Coronary artery (tissue), 2 donors: ENCODE measurements around the gene JAK3.
"Not testable (repeated sequence)": the region's sequence is repeated elsewhere in the genome, so short reads cannot be mapped to it uniquely, and the experiment has no call there.

Experiments used
- DNase-seq: peaks from one replicate; pipeline ENCODE4 v3.0.0-alpha.2; 2017; ENCODE audit warnings: low spot score
- H3K27ac ChIP-seq, 2 donors: fragments of 200-600 bp; sonication (generic); one replicate each; pipeline ENCODE4 v1.5.1; 2016 to 2019
- H3K4me3 ChIP-seq: fragments of 200-600 bp; sonication (generic); 2 replicates; pipeline ENCODE4 v1.5.1; 2016; ENCODE audit warnings: mild to moderate bottlenecking, moderate library complexity
- CTCF ChIP-seq: fragments of 200-600 bp; sonication (generic); IDR thresholded peaks from one replicate; pipeline ENCODE4 v1.5.1; 2019; ENCODE audit warnings: antibody characterized with exemption

Gene JAK3

DNA sequence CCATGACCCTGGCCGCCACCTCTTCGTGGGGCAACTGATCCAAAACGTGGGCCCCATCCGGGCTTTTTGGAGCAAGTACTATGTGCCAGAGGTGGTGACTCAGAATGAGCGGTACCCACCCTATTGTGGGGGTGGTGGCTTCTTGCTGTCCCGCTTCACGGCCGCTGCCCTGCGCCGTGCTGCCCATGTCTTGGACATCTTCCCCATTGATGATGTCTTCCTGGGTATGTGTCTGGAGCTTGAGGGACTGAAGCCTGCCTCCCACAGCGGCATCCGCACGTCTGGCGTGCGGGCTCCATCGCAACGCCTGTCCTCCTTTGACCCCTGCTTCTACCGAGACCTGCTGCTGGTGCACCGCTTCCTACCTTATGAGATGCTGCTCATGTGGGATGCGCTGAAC lies 36.1 kb downstream of the JAK3 start:
- DNase-seq = no peak
- TF ChIP-seq CTCF = no peak
- no peak overlapping the region for H3K27ac ChIP-seq
- no peak overlapping the region for H3K4me3 ChIP-seq

DNA sequence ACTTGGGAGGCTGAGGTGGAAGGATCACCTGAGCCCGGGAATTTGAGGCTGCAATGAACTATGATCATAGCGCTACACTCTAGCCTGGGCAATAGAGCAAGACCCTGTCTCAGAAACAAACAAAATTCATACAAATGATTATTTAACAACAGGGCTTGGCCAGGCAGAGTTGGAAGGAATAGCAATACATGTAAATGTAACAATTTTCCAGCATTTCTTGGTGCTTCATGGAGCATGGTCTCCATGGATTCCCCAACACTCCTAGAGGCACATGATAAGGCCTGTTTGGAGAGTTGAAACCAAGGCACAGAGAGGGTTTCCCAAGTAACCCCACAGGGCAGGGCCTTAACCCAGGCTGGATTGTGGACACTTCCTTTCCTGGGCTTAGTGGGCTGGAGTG lies 36.7 kb downstream of the JAK3 start:
- no peak for TF ChIP-seq CTCF
- Histone ChIP-seq H3K27ac (no peak overlapping the region), H3K4me3 (no peak overlapping the region)
- no peak for DNase-seq

- Histone ChIP-seq H3K27ac (no peak overlapping the region), H3K4me3 (no peak overlapping the region)
- TF ChIP-seq CTCF = no peak
- no peak for DNase-seq
Measured at GRCh38 chr19:17807731-17808316, 40.0 kb downstream of the JAK3 start.

GRCh38 chr19:17806945-17807344 lies 40.8 kb downstream of the JAK3 start:
- DNase-seq = no peak
- no peak overlapping the region for H3K27ac ChIP-seq
- no peak for TF ChIP-seq CTCF
- H3K4me3 ChIP-seq = no peak overlapping the region

GRCh38 chr19:17805427-17805826 lies 42.4 kb downstream of the JAK3 start:
- no peak for DNase-seq
- no peak for TF ChIP-seq CTCF
- H3K4me3 ChIP-seq = no peak overlapping the region
- H3K27ac ChIP-seq = no peak overlapping the region

DNA sequence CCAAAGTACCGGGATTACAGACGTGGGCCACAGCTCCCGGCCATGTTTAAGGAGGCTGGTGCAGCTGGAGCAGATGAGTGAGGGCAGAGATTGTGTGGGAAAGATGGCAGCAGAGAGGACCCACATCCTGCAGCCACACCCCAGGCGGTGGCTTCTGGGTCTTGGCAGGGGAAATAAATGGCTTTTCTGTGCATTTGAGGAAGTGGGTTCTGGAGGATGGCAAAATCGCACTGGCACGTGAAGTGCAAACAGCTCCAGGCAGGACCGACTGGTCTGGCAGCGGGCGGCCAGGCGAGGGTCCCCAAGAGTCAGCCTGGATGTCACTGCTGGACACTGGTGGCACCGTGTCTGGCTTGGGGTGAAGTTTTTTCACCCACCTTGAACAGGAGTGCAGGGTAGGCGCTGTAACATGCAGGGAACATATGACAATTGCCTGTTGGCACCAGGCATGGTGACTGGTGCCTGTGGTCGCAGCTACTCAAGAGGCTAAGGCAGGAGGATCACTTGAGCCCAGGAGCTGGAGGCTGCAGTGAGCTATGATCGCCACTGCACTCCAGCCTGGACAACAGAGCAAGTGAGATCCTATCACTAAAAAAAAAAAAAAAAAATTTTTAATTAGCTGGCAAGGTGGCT lies 44.4 kb downstream of the JAK3 start:
- no peak for TF ChIP-seq CTCF

DNA sequence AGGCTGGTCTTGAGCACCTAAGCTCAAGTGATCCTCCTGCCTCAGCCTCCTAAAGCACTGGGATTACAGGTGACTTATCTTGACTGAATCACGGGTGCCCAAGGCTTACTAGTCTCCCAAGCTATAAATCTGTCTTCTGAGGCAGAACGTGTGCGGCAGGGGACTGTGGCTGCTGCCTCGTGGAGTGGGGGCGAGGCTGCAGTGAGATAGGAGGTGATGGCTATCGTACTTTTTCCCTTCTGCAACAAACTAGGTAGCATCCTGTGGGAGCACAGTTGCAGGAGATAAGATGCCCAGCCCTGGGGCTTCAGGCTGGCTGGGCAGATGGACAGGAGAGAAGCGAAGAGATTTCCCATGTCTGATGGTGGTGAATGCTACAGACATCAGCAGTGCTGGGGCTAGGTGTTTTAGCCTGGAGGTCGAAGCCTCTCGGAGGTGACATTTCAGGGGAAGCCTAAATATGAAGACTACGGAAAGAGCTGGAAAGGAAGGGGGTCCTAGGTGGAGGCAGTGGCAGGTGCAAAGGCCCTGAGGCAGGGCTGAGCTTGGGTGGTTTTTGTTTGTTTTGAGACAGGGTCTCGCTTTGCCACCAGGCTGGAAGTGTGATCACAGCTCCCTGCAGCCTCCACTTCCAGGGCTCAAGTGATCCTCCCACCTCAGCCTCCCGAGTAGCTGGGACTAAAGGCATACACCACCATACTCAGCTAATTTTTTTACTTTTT lies 45.5 kb downstream of the JAK3 start:
- Histone ChIP-seq H3K27ac (no peak overlapping the region), H3K4me3 (no peak overlapping the region)
- TF ChIP-seq CTCF = no peak
- DNase-seq = no peak

More for the DNA sequence above, 44.4 kb downstream of the JAK3 start:
- DNase-seq = no peak
- no peak overlapping the region for H3K27ac ChIP-seq
- H3K4me3 ChIP-seq = no peak overlapping the region

- not testable (repeated sequence) for H3K27ac ChIP-seq, H3K4me3 ChIP-seq, DNase-seq
Measured at GRCh38 chr19:17798599-17798998, 49.2 kb downstream of the JAK3 start.
